IMR-90 (cell line): ENCODE measurements around the gene MPZL1. TPM values are rescaled to one million over a fixed set of nuclear protein-coding genes. Genes with fewer than 3 reads are reported as not detected.

Source experiments
- ATAC-seq: fragments of 200-7000 bp; cut with Tn5 transposase; 2 replicates; pipeline ENCODE4 v1.9.1; 2020; ENCODE audit warnings: low read depth, mild to moderate bottlenecking, moderate library complexity
- BruUV-seq: library from RNA; stranded (reverse); fragments of 400-500 nt; replicated peaks from 2 replicates; lab custom pipeline; 2021; lab: Mats Ljungman, UMichigan
- CTCF ChIA-PET: fragments of 300-600 bp; formaldehyde crosslinking; extraction: SDS; loops from one replicate; lab custom pipeline; 2021; ENCODE audit warnings: antibody characterized with exemption; lab: Yijun Ruan, JAX
- POLR2A ChIA-PET: fragments of 300-600 bp; sonication (Branson Sonifier 250); formaldehyde crosslinking; loops from one replicate; lab custom pipeline; 2022; ENCODE audit warnings: antibody characterized with exemption; ENCODE audit not compliant: unreplicated experiment; lab: Charles Lee
- DNase-seq: peaks from one replicate; pipeline ENCODE4 v3.0.0; 2013
- H2AFZ ChIP-seq: replicated peaks from 2 replicates; pipeline ENCODE3; 2013; ENCODE audit warnings: low read length, mild to moderate bottlenecking; ENCODE audit not compliant: poor library complexity
- H2AK5ac ChIP-seq: 2 replicates; pipeline ENCODE4 v1.6.1; 2013; ENCODE audit warnings: low read depth, low read length, inconsistent platforms
- H2AK9ac ChIP-seq: replicated peaks from 2 replicates; pipeline ENCODE3; 2013; ENCODE audit warnings: mild to moderate bottlenecking, low read depth, low read length, moderate library complexity; ENCODE audit not compliant: poor library complexity
- H2BK120ac ChIP-seq: 2 replicates; pipeline ENCODE4 v1.6.1; 2013; ENCODE audit warnings: low read depth, low read length, inconsistent platforms
- H2BK15ac ChIP-seq: 3 replicates; pipeline ENCODE4 v1.6.1; 2013; ENCODE audit warnings: low read depth, low read length, inconsistent platforms
- H2BK20ac ChIP-seq: 2 replicates; pipeline ENCODE4 v1.6.1; 2013; ENCODE audit warnings: low read depth, mild to moderate bottlenecking, inconsistent platforms, low read length, moderate library complexity
- H2BK5ac ChIP-seq: 2 replicates; pipeline ENCODE4 v1.6.1; 2013; ENCODE audit warnings: mild to moderate bottlenecking, low read depth, low read length, inconsistent platforms; ENCODE audit not compliant: poor library complexity, severe bottlenecking
- H3K14ac ChIP-seq: replicated peaks from 2 replicates; pipeline ENCODE4 v1.6.1; 2013; ENCODE audit warnings: low read depth, low read length, inconsistent platforms
- H3K18ac ChIP-seq: 2 replicates; pipeline ENCODE4 v1.6.1; 2013; ENCODE audit warnings: low read depth, low read length, control low read depth
- H3K23ac ChIP-seq: 2 replicates; pipeline ENCODE4 v1.6.1; 2013; ENCODE audit warnings: low read depth, low read length, inconsistent platforms
- H3K27ac ChIP-seq: 2 replicates; pipeline ENCODE4 v1.5.1; 2013; ENCODE audit warnings: mild to moderate bottlenecking, control low read depth, low read length; ENCODE audit not compliant: insufficient read depth
- H3K27me3 ChIP-seq: 2 replicates; pipeline ENCODE4 v1.6.1; 2013; ENCODE audit warnings: low read length; ENCODE audit not compliant: control insufficient read depth, insufficient read depth
- H3K36me3 ChIP-seq: 2 replicates; pipeline ENCODE4 v1.6.1; 2013; ENCODE audit warnings: low read length, mixed read lengths; ENCODE audit not compliant: control insufficient read depth, insufficient read depth
- H3K4ac ChIP-seq: 2 replicates; pipeline ENCODE4 v1.6.1; 2013; ENCODE audit warnings: low read depth, low read length, inconsistent platforms
- H3K4me1 ChIP-seq: 2 replicates; pipeline ENCODE4 v1.6.1; 2013; ENCODE audit warnings: low read length, mixed read lengths; ENCODE audit not compliant: control insufficient read depth, insufficient read depth
- H3K4me2 ChIP-seq: 2 replicates; pipeline ENCODE4 v1.6.1; 2013; ENCODE audit warnings: low read depth, mild to moderate bottlenecking, control low read depth, low read length, moderate library complexity
- H3K4me3 ChIP-seq: 2 replicates; pipeline ENCODE4 v1.5.1; 2013; ENCODE audit warnings: low read depth, mild to moderate bottlenecking, control low read depth, low read length, moderate library complexity; ENCODE audit not compliant: insufficient read depth
- H3K56ac ChIP-seq: 2 replicates; pipeline ENCODE4 v1.6.1; 2013; ENCODE audit warnings: low read length, inconsistent platforms; ENCODE audit not compliant: insufficient read depth; ENCODE audit errors: extremely low read depth
- H3K79me1 ChIP-seq, 2 experiments: 2 replicates each; pipeline ENCODE4 v1.6.1; 2013; ENCODE audit warnings: low read length in 2 of 2, inconsistent platforms in 1 of 2, low read depth in 1 of 2
- H3K9ac ChIP-seq: 2 replicates; pipeline ENCODE4 v1.6.1; 2013; ENCODE audit warnings: low read depth, low read length, control low read depth
- H3K9me1 ChIP-seq: 2 replicates; pipeline ENCODE4 v1.6.1; 2013; ENCODE audit warnings: low read length, inconsistent platforms; ENCODE audit not compliant: insufficient read depth
- H3K9me3 ChIP-seq: 2 replicates; pipeline ENCODE4 v1.6.1; 2013; ENCODE audit warnings: low read length; ENCODE audit not compliant: control insufficient read depth, insufficient read depth
- H4K20me1 ChIP-seq: 2 replicates; pipeline ENCODE4 v1.6.1; 2013; ENCODE audit warnings: low read length, inconsistent platforms; ENCODE audit not compliant: insufficient read depth
- H4K5ac ChIP-seq: 2 replicates; pipeline ENCODE4 v1.6.1; 2013; ENCODE audit warnings: mild to moderate bottlenecking, low read depth, low read length, control low read depth
- H4K8ac ChIP-seq, 2 experiments: 2 replicates each; pipeline ENCODE4 v1.6.1; 2013; ENCODE audit warnings: low read depth in 2 of 2, low read length in 2 of 2, control low read depth in 1 of 2, inconsistent platforms in 1 of 2
- H4K91ac ChIP-seq: 2 replicates; pipeline ENCODE4 v1.6.1; 2013; ENCODE audit warnings: low read depth, low read length, inconsistent platforms; ENCODE audit not compliant: insufficient read depth
- CHD1 ChIP-seq: IDR thresholded peaks from 2 replicates; pipeline ENCODE4 v1.6.1; 2012; ENCODE audit warnings: low read depth, low read length, improper control_type of control experiment
- FOS ChIP-seq: fragments of 150-350 bp; IDR thresholded peaks from 2 replicates; pipeline ENCODE4 v1.6.1; 2016; ENCODE audit warnings: low read depth, low read length
- MXI1 ChIP-seq: IDR thresholded peaks from 2 replicates; pipeline ENCODE4 v1.6.1; 2012; ENCODE audit warnings: low read depth, mild to moderate bottlenecking, low read length, moderate library complexity, borderline replicate concordance
- NFE2L2 ChIP-seq: fragments of 150-350 bp; IDR thresholded peaks from 2 replicates; pipeline ENCODE4 v1.6.1; 2016; ENCODE audit warnings: low read depth, mild to moderate bottlenecking, low read length
- WGBS, 2 experiments: methylation state at CpG; one replicate each; pipeline versions ENCODE4 v1.1.5 to v1.1.7; 2013; ENCODE audit warnings: missing lambda C conversion rate in 2 of 2; ENCODE audit not compliant: insufficient read length in 1 of 2; ENCODE audit errors: extremely low coverage in 2 of 2; 5-methylcytosine and 5-hydroxymethylcytosine counted together
- dilution Hi-C: fragments of 300-500 bp; cut with HindIII; formaldehyde crosslinking; loops from one replicate; pipeline ENCODE4 v1.14.3; 2018; ENCODE audit warnings: low sequenced_read_pairs; ENCODE audit not compliant: unreplicated experiment
- in situ Hi-C: fragments of 300-500 bp; cut with MboI; formaldehyde crosslinking; loops from 3 replicates; pipeline ENCODE4 v1.14.3; 2019; ENCODE audit warnings: low sequenced_read_pairs, inconsistent platforms, mixed read lengths
- intact Hi-C: fragments of 100-400 bp; cut with micrococcal nuclease; formaldehyde crosslinking; loops from 2 replicates; pipeline ENCODE4 v1.10.0; 2022
- polyA plus RNA-seq, 3 experiments: library from polyadenylated mRNA; depleted of rRNA; stranded (reverse); fragments of >200 nt; gene quantifications; 2 replicates each; pipeline ENCODE4 v1.2.3, GENCODE V29; 2012; ENCODE audit warnings: low replicate concordance in 1 of 3
- total RNA-seq: library from RNA; depleted of rRNA; stranded (reverse); fragments of >200 nt; gene quantifications from 2 replicates; pipeline ENCODE4 v1.2.3, GENCODE V29; 2012
- TF ChIP-seq, protein P1 (sequence below): fragments of 150-350 bp; IDR thresholded peaks from 2 replicates; pipeline ENCODE4 v1.6.1; 2016; ENCODE audit warnings: low read depth, mild to moderate bottlenecking, low read length, moderate library complexity, borderline replicate concordance
- TF ChIP-seq, protein P2 (sequence below): fragments of 150-350 bp; IDR thresholded peaks from 2 replicates; pipeline ENCODE4 v1.6.1; 2017; ENCODE audit warnings: mild to moderate bottlenecking, antibody characterized with exemption, low read length, low read depth

MPZL1 gene
- total and polyA plus RNA-seq, 2 of the 4 experiments (the other 2 are of a cell fraction) = 55.3 to 87.3 TPM

DNA sequence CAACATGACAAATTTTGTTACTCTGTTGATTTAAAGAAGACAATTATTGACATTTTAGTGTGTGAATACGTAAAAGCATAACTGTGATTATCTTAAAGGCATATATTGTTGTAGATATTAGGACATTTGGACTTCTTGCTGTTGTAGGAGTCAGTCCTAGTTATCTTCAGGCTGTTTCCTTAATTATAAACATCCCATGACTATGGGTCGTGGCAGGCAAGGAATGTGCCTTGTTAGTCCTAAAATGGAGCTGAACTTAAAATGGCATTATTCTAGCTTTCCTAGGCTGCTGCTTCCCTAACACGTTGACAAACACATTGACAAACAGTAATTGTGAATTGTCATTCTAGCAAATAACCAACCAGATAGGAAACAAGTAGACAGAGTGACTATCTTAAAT is 4.4 kb upstream of the MPZL1 start:
- CTCF ChIA-PET = interaction anchor here (1.4 to 1.6 kb wide), 2 partner anchors 80 to 86 kb away, joined by 3 to 6 read pairs; no protein-coding TSS in a partner anchor
- Histone ChIP-seq H3K56ac (no peak overlapping the region), H3K4ac (peak overlapping the region; percentile 23; the same call in 1 of the 2 replicates), H3K23ac (no peak overlapping the region; the same call in 1 of the 2 replicates), H3K9ac (no peak overlapping the region), H3K9me3 (no peaks in the 10 kb centered on the region), H4K91ac (no peak overlapping the region), H2BK15ac (peak overlapping the region; percentile 10; the same call in 1 of the 3 replicates), H3K18ac (peak overlapping the region; percentile 5; the same call in 1 of the 2 replicates), H2AK9ac (no peak overlapping the region), H2BK120ac (peak overlapping the region; percentile 67; the same call in 1 of the 2 replicates), H2BK5ac (peak overlapping the region; percentile 81), H3K36me3 (no peaks in the 10 kb centered on the region), H2AFZ (no peak overlapping the region), H4K5ac (no peak overlapping the region), H3K9me1 (0 out of 2 replicates have a peak, but pooled peaks cover 3% of the 10 kb centered on the region), H3K4me1 (peaks cover 2% of the 10 kb centered on the region; the same call in 1 of the 2 replicates), H3K4me2 (no peak overlapping the region; the same call in 1 of the 2 replicates), H4K8ac (peak overlapping the region in 1 of 2 experiments; percentile 23; a peak in 1 of 4 replicates), H2BK20ac (peak overlapping the region; percentile 35; the same call in 1 of the 2 replicates), H3K79me1 (peaks cover 0 to 9% of the 10 kb centered on the region in 2 experiments; a peak in 2 of 4 replicates), H3K27ac (no peak overlapping the region), H3K14ac (no peak overlapping the region), H4K20me1 (peaks cover under 1% of the 10 kb centered on the region; the same call in 1 of the 2 replicates), H3K4me3 (no peak overlapping the region), H3K27me3 (no peaks in the 10 kb centered on the region; the same call in 1 of the 2 replicates), H2AK5ac (no peak overlapping the region)
- ATAC-seq = no peak
- BruUV-seq = no TSS peak
- WGBS, 2 experiments = no CpG with 5 or more reads among the region's 3 CpGs
- in situ Hi-C loops = loop anchor here (10.0 kb wide), 1 partner anchor 367 kb away; no protein-coding TSS in a partner anchor
- DNase-seq = peak; percentile 64
- TF ChIP-seq, protein P1, sequence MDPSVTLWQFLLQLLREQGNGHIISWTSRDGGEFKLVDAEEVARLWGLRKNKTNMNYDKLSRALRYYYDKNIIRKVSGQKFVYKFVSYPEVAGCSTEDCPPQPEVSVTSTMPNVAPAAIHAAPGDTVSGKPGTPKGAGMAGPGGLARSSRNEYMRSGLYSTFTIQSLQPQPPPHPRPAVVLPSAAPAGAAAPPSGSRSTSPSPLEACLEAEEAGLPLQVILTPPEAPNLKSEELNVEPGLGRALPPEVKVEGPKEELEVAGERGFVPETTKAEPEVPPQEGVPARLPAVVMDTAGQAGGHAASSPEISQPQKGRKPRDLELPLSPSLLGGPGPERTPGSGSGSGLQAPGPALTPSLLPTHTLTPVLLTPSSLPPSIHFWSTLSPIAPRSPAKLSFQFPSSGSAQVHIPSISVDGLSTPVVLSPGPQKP = no peak
- TF ChIP-seq CHD1 = no peak
- 0 out of 2 replicates have a peak, but pooled peaks have one; percentile 29 for TF ChIP-seq FOS
- TF ChIP-seq, protein P2, sequence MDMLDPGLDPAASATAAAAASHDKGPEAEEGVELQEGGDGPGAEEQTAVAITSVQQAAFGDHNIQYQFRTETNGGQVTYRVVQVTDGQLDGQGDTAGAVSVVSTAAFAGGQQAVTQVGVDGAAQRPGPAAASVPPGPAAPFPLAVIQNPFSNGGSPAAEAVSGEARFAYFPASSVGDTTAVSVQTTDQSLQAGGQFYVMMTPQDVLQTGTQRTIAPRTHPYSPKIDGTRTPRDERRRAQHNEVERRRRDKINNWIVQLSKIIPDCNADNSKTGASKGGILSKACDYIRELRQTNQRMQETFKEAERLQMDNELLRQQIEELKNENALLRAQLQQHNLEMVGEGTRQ = no peak
- TF ChIP-seq NFE2L2 = no peak
- TF ChIP-seq MXI1 = no peak
- dilution Hi-C loops = no loop called here
- POLR2A ChIA-PET = no interaction called here
- intact Hi-C loops = loop anchor here (5.0 kb wide), 1 partner anchor 460 kb away; the partner anchor contains the start of gene TIPRL
